A549 (cell line): ENCODE results near the gene C1GALT1C1. TPM values are rescaled to one million over a fixed set of nuclear protein-coding genes. Genes with fewer than 3 reads are reported as not detected.
"Not testable (repeated sequence)": the region's sequence is repeated elsewhere in the genome, so short reads cannot be mapped to it uniquely, and the experiment has no call there.

Source experiments
- ATAC-seq, 2 experiments: fragments of 200-7000 bp in 1 of 2; fragments of >200 bp in 1 of 2; cut with Nextera tagmentation in 1 of 2; cut with Tn5 transposase in 1 of 2; 3 replicates each; pipeline versions ENCODE4 v1.8.0 to v1.9.1; 2018 to 2020; ENCODE audit warnings: mild to moderate bottlenecking in 1 of 2, moderate library complexity in 1 of 2
- CTCF ChIA-PET: fragments of 300-600 bp; sonication (Branson Sonifier 250); formaldehyde crosslinking; extraction: SDS; loops from one replicate; lab custom pipeline; 2021; ENCODE audit warnings: antibody characterized with exemption, inconsistent platforms; lab: Yijun Ruan, JAX
- POLR2A ChIA-PET: fragments of 350-600 bp; formaldehyde crosslinking; extraction: SDS; loops from one replicate; lab custom pipeline; 2021; ENCODE audit warnings: antibody characterized with exemption, inconsistent platforms; lab: Yijun Ruan, JAX
- DNase-seq, 2 experiments: peaks; one replicate each; pipeline versions ENCODE4 v3.0.0 to v3.0.0-alpha.2; 2011 to 2016; ENCODE audit warnings: low read depth in 1 of 2, low spot score in 1 of 2
- FAIRE-seq: peaks from 2 replicates; lab custom pipeline; 2011; peaks lifted over from hg19 to GRCh38; lab: Jason Lieb, UNC
- H3K27ac ChIP-seq, 2 experiments: fragments of >200 bp; sonication (Bioruptor Twin); formaldehyde crosslinking; 3 replicates each; pipeline ENCODE4 v1.5.1; 2016 to 2017
- H3K4me1 ChIP-seq: fragments of >200 bp; sonication (Bioruptor Twin); formaldehyde crosslinking; 3 replicates; pipeline ENCODE4 v1.6.1; 2016
- H3K4me2 ChIP-seq: fragments of >200 bp; sonication (Bioruptor Twin); formaldehyde crosslinking; 3 replicates; pipeline ENCODE4 v1.6.1; 2016
- H3K4me3 ChIP-seq: fragments of >200 bp; sonication (Bioruptor Twin); formaldehyde crosslinking; 3 replicates; pipeline ENCODE4 v1.5.1; 2016
- H3K9me3 ChIP-seq: fragments of >200 bp; sonication (Bioruptor Twin); formaldehyde crosslinking; 3 replicates; pipeline ENCODE4 v1.6.1; 2016
- CBX2 ChIP-seq: fragments of 200-600 bp; sonication (generic); IDR thresholded peaks from 2 replicates; pipeline ENCODE4 v1.6.1; 2016; ENCODE audit warnings: low read depth, mild to moderate bottlenecking, borderline replicate concordance
- CBX8 ChIP-seq: fragments of 200-600 bp; sonication (generic); IDR thresholded peaks from 2 replicates; pipeline ENCODE4 v1.6.1; 2016
- CHD2 ChIP-seq: fragments of 150-350 bp; IDR thresholded peaks from 2 replicates; pipeline ENCODE4 v1.6.1; 2014; ENCODE audit warnings: low read length; ENCODE audit not compliant: partially characterized antibody
- EHMT2 ChIP-seq: fragments of 200-600 bp; sonication (generic); IDR thresholded peaks from 2 replicates; pipeline ENCODE4 v1.6.1; 2016; ENCODE audit warnings: antibody characterized with exemption, low read depth, mild to moderate bottlenecking, moderate library complexity
- EP300 ChIP-seq, 2 experiments: fragments of >200 bp; sonication (Bioruptor Twin); formaldehyde crosslinking; IDR thresholded peaks; 2 replicates in 1 of 2; 3 replicates in 1 of 2; pipeline ENCODE4 v1.6.1; 2016 to 2017
- ESRRA ChIP-seq: fragments of 150-350 bp; IDR thresholded peaks from 2 replicates; pipeline ENCODE4 v1.6.1; 2014; ENCODE audit warnings: mild to moderate bottlenecking, low read length, borderline replicate concordance
- GATA3 ChIP-seq: IDR thresholded peaks from 2 replicates; pipeline ENCODE4 v1.6.1; 2012; ENCODE audit warnings: borderline replicate concordance
- HOXB5 ChIP-seq: fragments of 250-450 bp; sonication (Bioruptor Pico); IDR thresholded peaks from 2 replicates; pipeline ENCODE4 v1.5.0; 2020; ENCODE audit warnings: mild to moderate bottlenecking, moderate library complexity
- JUNB ChIP-seq: fragments of >200 bp; sonication (Bioruptor Twin); formaldehyde crosslinking; IDR thresholded peaks from 2 replicates; pipeline ENCODE4 v1.6.1; 2016
- KDM1A ChIP-seq: fragments of 200-600 bp; sonication (generic); IDR thresholded peaks from 2 replicates; pipeline ENCODE4 v1.6.1; 2016; ENCODE audit warnings: low read depth, mild to moderate bottlenecking
- MAFK ChIP-seq: fragments of 450-650 bp; IDR thresholded peaks from 2 replicates; pipeline ENCODE4 v1.6.1; 2014; ENCODE audit not compliant: partially characterized antibody
- RAD21 ChIP-seq, 2 experiments: fragments of >200 bp in 1 of 2; sonication (Bioruptor Twin) in 1 of 2; formaldehyde crosslinking in 1 of 2; IDR thresholded peaks in 1 of 2; conservative IDR thresholded peaks in 1 of 2; 2 replicates in 1 of 2; 3 replicates in 1 of 2; pipeline ENCODE4 v1.6.1; 2012 to 2018; ENCODE audit warnings: inconsistent platforms in 1 of 2
- RARB ChIP-seq: fragments of 250-450 bp; sonication (Bioruptor Pico); IDR thresholded peaks from 2 replicates; pipeline ENCODE4 v1.8.0; 2021; ENCODE audit warnings: mild to moderate bottlenecking, moderate library complexity
- RCOR1 ChIP-seq: fragments of 150-350 bp; IDR thresholded peaks from 2 replicates; pipeline ENCODE4 v1.6.1; 2014; ENCODE audit warnings: antibody characterized with exemption, low read length, low read depth
- RFX5 ChIP-seq: fragments of 450-650 bp; IDR thresholded peaks from 2 replicates; pipeline ENCODE4 v1.7.1; 2014; ENCODE audit warnings: antibody characterized with exemption, mild to moderate bottlenecking, moderate library complexity
- ZC3H11A ChIP-seq: fragments of 450-650 bp; IDR thresholded peaks from 2 replicates; pipeline ENCODE4 v1.6.1; 2014; ENCODE audit warnings: antibody characterized with exemption, mild to moderate bottlenecking
- ZFP36 ChIP-seq: fragments of 450-650 bp; IDR thresholded peaks from 2 replicates; pipeline ENCODE4 v1.6.1; 2014; ENCODE audit warnings: borderline replicate concordance; ENCODE audit not compliant: partially characterized antibody
- ZSCAN20 ChIP-seq: fragments of 250-450 bp; sonication (Bioruptor Pico); IDR thresholded peaks from 2 replicates; pipeline ENCODE4 v1.8.0; 2022; ENCODE audit warnings: mild to moderate bottlenecking, moderate library complexity
- WGBS: methylation state at CpG from one replicate; pipeline ENCODE4 v1.1.6; 2017; ENCODE audit errors: missing lambda C conversion rate; 5-methylcytosine and 5-hydroxymethylcytosine counted together
- polyA plus RNA-seq, 4 experiments: library from polyadenylated mRNA; depleted of rRNA in 3 of 4; stranded (reverse); fragments of >200 nt; fragmentation: RNase III in 1 of 4; extraction: RNeasy Plus Mini Kit Qiagen cat#74134 plus additional on column Dnase treatment in 1 of 4; gene quantifications; 2 replicates in 3 of 4; 3 replicates in 1 of 4; pipeline ENCODE4 v1.2.3, GENCODE V29; 2011 to 2017
- TF ChIP-seq, protein P1 (sequence below): fragments of >200 bp; sonication (Bioruptor Twin); formaldehyde crosslinking; IDR thresholded peaks from 3 replicates; pipeline ENCODE4 v1.6.1; 2016
- TF ChIP-seq, protein P2 (sequence below): fragments of 200-600 bp; sonication (generic); IDR thresholded peaks from 2 replicates; pipeline ENCODE4 v1.6.1; 2016; ENCODE audit warnings: antibody characterized with exemption, mild to moderate bottlenecking, moderate library complexity
- TF ChIP-seq, protein P3 (sequence below): fragments of >200 bp; sonication (Bioruptor Twin); formaldehyde crosslinking; IDR thresholded peaks from 2 replicates; pipeline ENCODE4 v1.6.1; 2016
- TF ChIP-seq, protein P4 (sequence below): fragments of 250-450 bp; sonication (Bioruptor Pico); IDR thresholded peaks from 2 replicates; pipeline ENCODE4 v1.5.0; 2020; ENCODE audit warnings: low read depth, mild to moderate bottlenecking, moderate library complexity

C1GALT1C1 gene
- polyA plus RNA-seq, 2 of the 4 experiments (the other 2 are of a cell fraction), result 38.4 to 49.6 TPM

DNA sequence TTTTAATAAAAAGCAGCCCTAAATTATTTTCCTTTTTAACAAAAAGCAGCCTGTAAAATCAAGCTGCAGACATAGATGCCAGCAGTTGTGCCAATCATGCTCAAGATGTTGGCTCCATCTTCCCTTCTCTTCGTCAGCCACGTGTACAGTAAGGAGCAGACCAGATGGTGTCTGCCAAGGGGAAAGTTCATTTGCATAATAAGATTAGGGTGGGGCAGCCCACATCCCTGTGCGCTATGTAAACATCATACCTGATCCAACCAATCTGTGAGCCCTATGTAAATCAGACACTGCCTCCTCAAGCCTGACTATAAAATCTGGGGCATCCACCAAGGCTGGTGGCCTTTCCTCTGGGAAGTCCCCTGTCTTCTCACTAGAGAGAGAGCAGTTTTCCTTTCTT, 23.1 kb upstream of the C1GALT1C1 start:
- POLR2A ChIA-PET, result no interaction called here
- no peak overlapping the region for H3K27ac ChIP-seq
- WGBS, result 66% methylated on average over 3 of the region's 3 CpGs
- TF ChIP-seq, protein P1, sequence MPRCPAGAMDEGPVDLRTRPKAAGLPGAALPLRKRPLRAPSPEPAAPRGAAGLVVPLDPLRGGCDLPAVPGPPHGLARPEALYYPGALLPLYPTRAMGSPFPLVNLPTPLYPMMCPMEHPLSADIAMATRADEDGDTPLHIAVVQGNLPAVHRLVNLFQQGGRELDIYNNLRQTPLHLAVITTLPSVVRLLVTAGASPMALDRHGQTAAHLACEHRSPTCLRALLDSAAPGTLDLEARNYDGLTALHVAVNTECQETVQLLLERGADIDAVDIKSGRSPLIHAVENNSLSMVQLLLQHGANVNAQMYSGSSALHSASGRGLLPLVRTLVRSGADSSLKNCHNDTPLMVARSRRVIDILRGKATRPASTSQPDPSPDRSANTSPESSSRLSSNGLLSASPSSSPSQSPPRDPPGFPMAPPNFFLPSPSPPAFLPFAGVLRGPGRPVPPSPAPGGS, result no peak
- TF ChIP-seq ESRRA (no peak), RARB (no peak), CBX8 (no peak), CHD2 (no peak), MAFK (no peak), JUNB (no peak)
- TF ChIP-seq, protein P2, sequence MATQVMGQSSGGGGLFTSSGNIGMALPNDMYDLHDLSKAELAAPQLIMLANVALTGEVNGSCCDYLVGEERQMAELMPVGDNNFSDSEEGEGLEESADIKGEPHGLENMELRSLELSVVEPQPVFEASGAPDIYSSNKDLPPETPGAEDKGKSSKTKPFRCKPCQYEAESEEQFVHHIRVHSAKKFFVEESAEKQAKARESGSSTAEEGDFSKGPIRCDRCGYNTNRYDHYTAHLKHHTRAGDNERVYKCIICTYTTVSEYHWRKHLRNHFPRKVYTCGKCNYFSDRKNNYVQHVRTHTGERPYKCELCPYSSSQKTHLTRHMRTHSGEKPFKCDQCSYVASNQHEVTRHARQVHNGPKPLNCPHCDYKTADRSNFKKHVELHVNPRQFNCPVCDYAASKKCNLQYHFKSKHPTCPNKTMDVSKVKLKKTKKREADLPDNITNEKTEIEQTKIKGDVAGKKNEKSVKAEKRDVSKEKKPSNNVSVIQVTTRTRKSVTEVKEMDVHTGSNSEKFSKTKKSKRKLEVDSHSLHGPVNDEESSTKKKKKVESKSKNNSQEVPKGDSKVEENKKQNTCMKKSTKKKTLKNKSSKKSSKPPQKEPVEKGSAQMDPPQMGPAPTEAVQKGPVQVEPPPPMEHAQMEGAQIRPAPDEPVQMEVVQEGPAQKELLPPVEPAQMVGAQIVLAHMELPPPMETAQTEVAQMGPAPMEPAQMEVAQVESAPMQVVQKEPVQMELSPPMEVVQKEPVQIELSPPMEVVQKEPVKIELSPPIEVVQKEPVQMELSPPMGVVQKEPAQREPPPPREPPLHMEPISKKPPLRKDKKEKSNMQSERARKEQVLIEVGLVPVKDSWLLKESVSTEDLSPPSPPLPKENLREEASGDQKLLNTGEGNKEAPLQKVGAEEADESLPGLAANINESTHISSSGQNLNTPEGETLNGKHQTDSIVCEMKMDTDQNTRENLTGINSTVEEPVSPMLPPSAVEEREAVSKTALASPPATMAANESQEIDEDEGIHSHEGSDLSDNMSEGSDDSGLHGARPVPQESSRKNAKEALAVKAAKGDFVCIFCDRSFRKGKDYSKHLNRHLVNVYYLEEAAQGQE, result no peak
- TF ChIP-seq, protein P3, sequence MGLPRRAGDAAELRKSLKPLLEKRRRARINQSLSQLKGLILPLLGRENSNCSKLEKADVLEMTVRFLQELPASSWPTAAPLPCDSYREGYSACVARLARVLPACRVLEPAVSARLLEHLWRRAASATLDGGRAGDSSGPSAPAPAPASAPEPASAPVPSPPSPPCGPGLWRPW, result no peak
- TF ChIP-seq, all 56 proteins: peak for 0
- no peaks in the 10 kb centered on the region for H3K9me3 ChIP-seq
- no peak overlapping the region for H3K4me2 ChIP-seq
- DNase-seq (no peak), FAIRE-seq (no peak), ATAC-seq (no peak)
- CTCF ChIA-PET, result interaction anchor here (1.7 kb wide), 1 partner anchor 11 kb away, joined by 8 read pairs; no protein-coding TSS in a partner anchor
- no peaks in the 10 kb centered on the region; the same call in 2 of the 3 replicates for H3K4me1 ChIP-seq
- H3K4me3 ChIP-seq, result no peak overlapping the region

DNA sequence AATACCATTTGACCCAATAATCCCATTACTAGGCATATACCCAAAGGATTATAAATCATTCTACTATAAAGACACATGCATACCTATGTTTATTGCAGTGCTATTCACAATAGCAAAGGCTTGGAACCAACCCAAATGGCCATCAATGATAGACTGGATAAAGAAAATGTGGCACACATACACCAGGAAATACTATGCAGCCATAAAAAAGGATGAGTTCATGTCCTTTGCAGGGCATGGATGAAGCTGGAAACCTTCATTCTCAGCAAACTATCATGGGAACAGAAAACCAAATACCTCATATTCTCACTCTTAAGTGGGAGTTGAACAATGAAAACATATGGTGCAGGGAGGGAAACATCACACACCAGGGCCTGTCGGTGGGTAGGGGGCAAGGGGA, 22.4 kb upstream of the C1GALT1C1 start:
- CTCF ChIA-PET, result interaction anchor here (1.0 kb wide), 1 partner anchor 12 kb away, joined by 4 read pairs; no protein-coding TSS in a partner anchor
- WGBS, result 67% methylated on average over 1 of the region's 1 CpG
- H3K4me2 ChIP-seq, H3K4me1 ChIP-seq, H3K27ac ChIP-seq, FAIRE-seq, H3K4me3 ChIP-seq, POLR2A ChIA-PET, ATAC-seq, DNase-seq, H3K9me3 ChIP-seq: not testable (repeated sequence)

DNA sequence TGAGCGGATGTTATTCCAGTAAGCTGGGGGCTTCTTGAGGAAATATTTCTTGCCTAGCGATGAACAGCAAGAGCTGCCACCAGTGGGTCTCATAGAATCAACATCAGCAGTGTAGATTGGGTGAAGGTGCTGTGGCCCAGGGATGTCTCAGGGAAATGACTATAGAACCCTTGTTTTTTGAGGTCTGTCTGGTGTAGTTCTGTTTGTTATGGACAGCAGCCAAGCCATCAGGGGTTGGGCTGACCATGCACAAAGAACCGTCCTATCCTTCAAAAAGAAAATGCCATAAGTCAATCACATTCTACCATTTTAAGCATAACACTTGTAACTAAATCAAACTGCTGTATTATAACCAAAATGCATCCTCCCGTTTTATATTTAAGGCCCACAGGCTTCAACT, 17.3 kb upstream of the C1GALT1C1 start:
- ATAC-seq, result no peak
- Histone ChIP-seq H3K4me2 (no peak overlapping the region), H3K9me3 (no peaks in the 10 kb centered on the region), H3K4me3 (no peak overlapping the region), H3K27ac (no peak overlapping the region), H3K4me1 (no peaks in the 10 kb centered on the region; the same call in 2 of the 3 replicates)
- POLR2A ChIA-PET, result no interaction called here
- no peak for DNase-seq
- FAIRE-seq, result no peak
- TF ChIP-seq CBX2 (no peak), EHMT2 (no peak), ZFP36 (no peak), JUNB (no peak), ZC3H11A (no peak), RAD21 (conservative IDR thresholded peaks at IDR 0.05 in 1 of 2, IDR thresholded peaks at IDR 0.05 in 1 of 2) (no peak), RFX5 (no peak), CBX8 (no peak), RCOR1 (no peak), ZSCAN20 (CRISPR knock-in tag) (no peak), HOXB5 (no peak), GATA3 (no peak), KDM1A (no peak), EP300 (IDR thresholded peaks at IDR 0.05) (no peak)
- TF ChIP-seq, protein P4, sequence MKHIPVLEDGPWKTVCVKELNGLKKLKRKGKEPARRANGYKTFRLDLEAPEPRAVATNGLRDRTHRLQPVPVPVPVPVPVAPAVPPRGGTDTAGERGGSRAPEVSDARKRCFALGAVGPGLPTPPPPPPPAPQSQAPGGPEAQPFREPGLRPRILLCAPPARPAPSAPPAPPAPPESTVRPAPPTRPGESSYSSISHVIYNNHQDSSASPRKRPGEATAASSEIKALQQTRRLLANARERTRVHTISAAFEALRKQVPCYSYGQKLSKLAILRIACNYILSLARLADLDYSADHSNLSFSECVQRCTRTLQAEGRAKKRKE (CRISPR knock-in tag), result no peak
- 76% methylated on average over 4 of the region's 4 CpGs for whole genome bisulfite sequencing
- CTCF ChIA-PET, result no interaction called here
